ENCODE results near the gene OSBPL7. TPM values are rescaled to one million over a fixed set of nuclear protein-coding genes. Genes with fewer than 3 reads are reported as not detected.

OSBPL7 gene
- total RNA-seq, 1 experiment from 2014 or later: 46.8 TPM

DNA sequence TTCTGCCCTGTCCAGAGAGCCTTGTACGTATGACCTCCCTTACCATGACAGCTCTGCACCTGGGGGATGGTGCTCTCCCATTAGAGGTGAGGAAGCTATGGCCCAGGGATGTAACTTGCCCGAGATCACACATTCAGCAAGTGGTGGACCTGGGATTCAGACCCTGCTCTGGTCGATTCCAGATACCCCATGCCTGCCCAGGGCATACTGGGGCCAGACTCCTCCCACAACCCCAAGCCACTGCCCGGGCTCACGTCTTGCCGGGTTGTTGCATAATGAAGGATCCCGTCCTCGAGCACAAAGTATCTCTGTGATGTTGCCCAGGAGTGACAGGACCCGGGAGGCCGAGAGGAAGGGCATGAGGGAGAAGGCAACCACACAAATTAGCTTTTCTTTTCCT lies 2.1 kb downstream of the OSBPL7 start:
- Histone ChIP-seq H3K9me3 (no peaks in the 10 kb centered on the region), H3K36me3 (ENCODE audit: control insufficient read depth, insufficient read depth, low read length) (peaks cover 7% of the 10 kb centered on the region), H3K4me3 (ENCODE audit: low read depth, low read length) (no peak overlapping the region), H3K4me1 (peaks cover 9% of the 10 kb centered on the region), H3K27me3 (replicated peaks; ENCODE audit: control insufficient read depth, insufficient read depth, low read length) (no peaks in the 10 kb centered on the region)
- ChIA-PET POLR2A (interaction anchor here (1.7 kb wide), 1 partner anchor 12 kb away, joined by 5 read pairs; the partner anchor contains the start of genes LRRC46 and MRPL10), CTCF (interaction anchor here (1.3 kb wide), 1 partner anchor 70 kb away, joined by 3 read pairs; no protein-coding TSS in a partner anchor)
- no TSS peak for BruUV-seq (replicated peaks)
- DNase-seq: peak in 1 of 2 experiments; percentile 47
- TF ChIP-seq CTCF (IDR thresholded peaks at IDR 0.05; ENCODE audit: insufficient read depth in 1 of 2, low read depth in 1 of 2, low read length in 1 of 2, severe bottlenecking in 1 of 2, unreplicated experiment in 1 of 2): no peak
- H3K36me3 Mint-ChIP-seq (ENCODE audit: insufficient read depth, unreplicated experiment): peaks cover 8% of the 10 kb centered on the region
- H3K27ac Mint-ChIP-seq (ENCODE audit: unreplicated experiment): no peak overlapping the region
- no peak overlapping the region for H3K4me3 Mint-ChIP-seq (ENCODE audit: unreplicated experiment)
- H3K27me3 Mint-ChIP-seq (ENCODE audit: insufficient read depth, unreplicated experiment): no peaks in the 10 kb centered on the region
- no peaks in the 10 kb centered on the region for H3K9me3 Mint-ChIP-seq (ENCODE audit: unreplicated experiment)
- peaks cover 18% of the 10 kb centered on the region for H3K4me1 Mint-ChIP-seq (ENCODE audit: low read depth, unreplicated experiment)
- intact Hi-C loops (cut with micrococcal nuclease; ENCODE audit: unreplicated experiment): no loop called here

DNA sequence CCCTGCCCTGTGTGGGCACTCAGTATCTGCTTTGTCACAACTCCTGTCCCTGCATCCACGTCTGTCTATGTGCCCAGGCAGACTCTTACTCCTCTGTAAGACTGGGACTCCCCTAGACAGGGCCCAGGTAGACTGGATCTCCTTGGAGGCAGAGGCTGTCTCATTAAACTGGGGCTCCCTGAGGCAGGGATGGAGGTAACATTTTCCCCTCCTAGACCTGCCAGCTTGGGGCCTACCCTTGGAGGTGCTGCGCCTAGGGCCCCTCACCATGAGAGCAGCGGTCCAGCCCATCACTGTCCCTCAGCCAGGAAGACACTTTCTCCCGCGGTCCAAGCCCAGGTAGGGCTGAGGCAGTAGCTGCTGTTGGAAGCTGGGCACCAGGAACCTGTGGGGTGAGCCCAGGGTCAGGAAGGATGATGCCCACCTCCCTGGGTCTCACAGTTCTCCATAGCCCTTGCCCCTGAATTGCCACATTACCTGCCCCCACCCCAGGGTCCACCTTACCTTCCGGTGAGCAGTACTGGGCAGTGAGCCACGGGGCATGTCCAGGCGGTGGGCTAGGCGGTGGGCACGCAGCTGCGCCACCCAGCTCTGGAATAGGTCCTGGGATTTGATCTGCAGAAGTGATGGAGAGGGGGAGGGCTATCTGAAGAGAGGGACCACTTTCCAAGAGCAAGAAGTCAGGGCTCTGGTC lies 3.4 kb downstream of the OSBPL7 start:
- Mint-ChIP-seq H3K27me3 (ENCODE audit: insufficient read depth, unreplicated experiment) (no peaks in the 10 kb centered on the region), H3K36me3 (ENCODE audit: insufficient read depth, unreplicated experiment) (peaks cover 6% of the 10 kb centered on the region), H3K4me3 (ENCODE audit: unreplicated experiment) (no peak overlapping the region), H3K9me3 (ENCODE audit: unreplicated experiment) (no peaks in the 10 kb centered on the region), H3K27ac (ENCODE audit: unreplicated experiment) (no peak overlapping the region), H3K4me1 (ENCODE audit: low read depth, unreplicated experiment) (peaks cover 18% of the 10 kb centered on the region)
- intact Hi-C loops (cut with micrococcal nuclease; ENCODE audit: unreplicated experiment): no loop called here
- ChIA-PET POLR2A (interaction anchor here (1.7 kb wide), 1 partner anchor 13 kb away, joined by 5 read pairs; the partner anchor contains the start of genes LRRC46 and MRPL10), CTCF (interaction anchor here (0.6 kb wide), 2 partner anchors 52 to 670 kb away, joined by 3 to 6 read pairs; no protein-coding TSS in a partner anchor)
- H3K4me3 ChIP-seq (ENCODE audit: low read depth, low read length): no peak overlapping the region
- no peaks in the 10 kb centered on the region for H3K27me3 ChIP-seq (replicated peaks; ENCODE audit: control insufficient read depth, insufficient read depth, low read length)
- no peaks in the 10 kb centered on the region for H3K9me3 ChIP-seq
- peak in 1 of 2 experiments; percentile 48 for DNase-seq
- peaks cover 9% of the 10 kb centered on the region for H3K4me1 ChIP-seq
- BruUV-seq (replicated peaks): no TSS peak
- TF ChIP-seq CTCF (IDR thresholded peaks at IDR 0.05; ENCODE audit: insufficient read depth in 1 of 2, low read depth in 1 of 2, low read length in 1 of 2, severe bottlenecking in 1 of 2, unreplicated experiment in 1 of 2): no peak
- H3K36me3 ChIP-seq (ENCODE audit: control insufficient read depth, insufficient read depth, low read length): peaks cover 4% of the 10 kb centered on the region

GRCh38 chr17:47816947-47817346 lies 4.6 kb downstream of the OSBPL7 start:
- Mint-ChIP-seq H3K27me3 (ENCODE audit: insufficient read depth, unreplicated experiment) (no peaks in the 10 kb centered on the region), H3K27ac (ENCODE audit: unreplicated experiment) (no peak overlapping the region), H3K36me3 (ENCODE audit: insufficient read depth, unreplicated experiment) (peaks cover 6% of the 10 kb centered on the region), H3K9me3 (ENCODE audit: unreplicated experiment) (no peaks in the 10 kb centered on the region), H3K4me3 (ENCODE audit: unreplicated experiment) (no peak overlapping the region), H3K4me1 (ENCODE audit: low read depth, unreplicated experiment) (peaks cover 23% of the 10 kb centered on the region)
- ChIA-PET POLR2A (no interaction called here), CTCF (interaction anchor here (0.6 kb wide), 1 partner anchor 166 kb away, joined by 4 read pairs; no protein-coding TSS in a partner anchor)
- Histone ChIP-seq H3K4me1 (peaks cover 9% of the 10 kb centered on the region), H3K9me3 (no peaks in the 10 kb centered on the region), H3K36me3 (ENCODE audit: control insufficient read depth, insufficient read depth, low read length) (peaks cover 4% of the 10 kb centered on the region), H3K27me3 (replicated peaks; ENCODE audit: control insufficient read depth, insufficient read depth, low read length) (no peaks in the 10 kb centered on the region), H3K4me3 (ENCODE audit: low read depth, low read length) (no peak overlapping the region)
- no peak for DNase-seq
- intact Hi-C loops (cut with micrococcal nuclease; ENCODE audit: unreplicated experiment): no loop called here
- no TSS peak for BruUV-seq (replicated peaks)
- no peak for TF ChIP-seq CTCF (IDR thresholded peaks at IDR 0.05; ENCODE audit: insufficient read depth in 1 of 2, low read depth in 1 of 2, low read length in 1 of 2, severe bottlenecking in 1 of 2, unreplicated experiment in 1 of 2)
